HS-5 (cell line): ENCODE measurements around the gene PERCC1.
"Not testable (repeated sequence)": the region's sequence is repeated elsewhere in the genome, so short reads cannot be mapped to it uniquely, and the experiment has no call there.

Source experiments
- DNase-seq: peaks from one replicate; pipeline ENCODE4 v3.0.0-alpha.2; 2012; ENCODE audit warnings: low read depth

Gene PERCC1

DNA sequence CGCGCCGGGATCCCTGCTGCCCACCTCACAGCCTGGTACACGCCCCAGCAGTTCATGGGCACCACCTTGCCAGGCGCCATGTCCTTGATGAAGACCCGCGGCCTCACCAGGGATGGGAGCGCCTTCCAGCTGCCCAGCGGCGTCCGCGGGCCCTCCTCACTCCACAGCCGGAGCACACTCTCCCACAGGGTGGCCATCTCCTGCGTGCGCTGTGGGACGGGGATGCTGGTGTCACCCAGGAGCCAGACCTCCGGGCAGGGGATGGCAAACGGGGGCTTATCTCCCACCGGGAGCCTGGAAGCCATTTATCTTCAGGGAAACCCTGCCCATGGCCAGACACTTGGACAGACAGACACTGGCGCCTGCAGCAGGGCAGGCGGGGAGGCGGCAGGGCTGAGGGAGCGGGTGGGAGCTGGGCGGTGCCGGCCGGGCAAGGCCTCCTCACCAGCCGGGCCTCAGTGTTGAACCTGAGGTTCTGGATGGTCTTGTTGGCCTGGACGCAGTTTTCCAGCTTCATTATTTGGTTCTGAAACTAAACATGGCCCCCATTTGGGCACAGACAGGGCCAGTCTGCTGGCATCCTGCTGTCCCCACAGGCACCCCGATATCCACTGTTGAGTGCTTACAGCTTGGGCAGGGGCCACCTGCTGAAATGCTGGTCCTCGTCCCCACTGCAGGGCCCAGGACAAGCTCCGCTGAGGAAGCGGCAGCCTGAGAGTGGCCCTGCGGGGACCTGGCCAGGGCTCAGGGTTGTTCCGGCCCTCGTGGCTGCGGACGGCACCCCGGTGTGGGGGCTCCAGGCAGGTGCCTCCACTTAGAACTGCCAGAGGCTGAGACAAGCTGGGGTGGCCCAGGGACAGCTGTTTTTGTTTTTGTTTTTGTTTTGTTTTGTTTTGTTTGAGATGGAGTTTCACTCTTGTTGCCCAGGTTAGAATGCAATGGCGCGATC, 4.0 kb downstream of the PERCC1 start:
- DNase-seq, result no peak

DNA sequence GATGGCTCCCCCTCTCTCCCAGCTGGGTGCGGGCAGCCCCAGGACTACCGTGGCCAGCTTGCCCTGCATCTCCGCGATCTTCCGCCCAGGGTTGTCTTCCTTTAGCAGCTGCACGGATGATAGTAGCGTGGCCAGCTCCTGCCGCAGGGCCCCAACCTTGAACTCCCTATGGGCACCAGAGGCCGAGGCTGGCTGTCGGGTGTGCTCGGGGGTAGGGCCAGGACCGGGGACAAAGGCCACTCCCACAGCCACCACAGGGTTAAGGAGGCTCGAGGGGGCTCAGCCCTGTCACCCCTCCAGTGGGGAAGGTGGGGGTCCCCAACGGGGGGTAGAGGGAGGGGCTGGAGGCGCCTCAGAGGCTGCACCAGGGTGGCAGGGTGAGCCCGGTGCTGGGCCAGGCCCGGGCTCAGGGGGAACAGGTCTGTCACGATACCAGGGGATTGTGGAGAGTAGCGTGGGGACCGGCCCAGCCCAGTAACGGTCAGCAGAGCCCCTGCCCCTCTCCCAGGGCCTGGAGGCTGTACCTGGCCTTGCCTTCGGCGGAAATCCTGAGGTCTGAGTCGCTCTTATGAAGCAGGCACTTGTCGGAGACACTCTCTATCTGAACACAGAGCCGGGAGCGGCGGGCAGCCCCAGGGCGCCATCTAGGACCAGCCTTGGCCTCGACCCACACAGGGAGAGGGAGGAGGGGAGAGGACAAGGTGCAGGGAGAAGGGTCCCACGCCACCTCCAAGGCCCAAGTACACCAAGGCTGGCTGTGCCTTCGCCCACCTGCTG, 5.2 kb downstream of the PERCC1 start:
- DNase-seq, result no peak

DNA sequence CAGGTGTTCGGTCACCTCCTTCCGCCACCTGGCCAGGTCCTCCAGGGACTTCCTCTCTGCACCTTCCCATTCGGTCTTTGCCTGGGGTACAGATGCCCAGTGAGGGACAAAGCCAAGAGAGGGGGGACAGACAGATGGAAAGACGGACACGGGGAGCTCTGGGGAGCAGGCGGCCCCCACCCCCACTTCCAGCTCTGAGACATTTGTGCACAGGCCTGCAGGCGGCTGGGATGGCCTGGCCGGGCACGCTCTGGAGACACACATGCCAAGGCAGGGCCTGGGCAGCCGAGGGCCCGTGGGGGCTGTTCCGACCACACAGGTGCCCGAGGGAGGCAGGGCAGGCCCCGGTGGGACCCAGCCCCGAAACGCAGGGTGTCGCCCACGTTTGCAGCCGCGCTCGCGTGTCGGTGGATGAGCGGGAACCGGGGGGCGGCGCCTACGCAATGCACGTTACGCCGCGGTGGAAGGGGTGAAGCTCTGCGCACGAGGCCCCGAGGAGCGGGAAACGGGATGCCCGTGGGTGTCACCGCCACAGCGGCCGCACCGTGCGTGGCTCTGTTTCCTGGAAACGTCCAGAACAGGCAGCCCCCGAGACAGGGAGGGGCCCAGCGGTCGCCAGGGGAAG, 6.0 kb downstream of the PERCC1 start:
- DNase-seq, result no peak

DNA sequence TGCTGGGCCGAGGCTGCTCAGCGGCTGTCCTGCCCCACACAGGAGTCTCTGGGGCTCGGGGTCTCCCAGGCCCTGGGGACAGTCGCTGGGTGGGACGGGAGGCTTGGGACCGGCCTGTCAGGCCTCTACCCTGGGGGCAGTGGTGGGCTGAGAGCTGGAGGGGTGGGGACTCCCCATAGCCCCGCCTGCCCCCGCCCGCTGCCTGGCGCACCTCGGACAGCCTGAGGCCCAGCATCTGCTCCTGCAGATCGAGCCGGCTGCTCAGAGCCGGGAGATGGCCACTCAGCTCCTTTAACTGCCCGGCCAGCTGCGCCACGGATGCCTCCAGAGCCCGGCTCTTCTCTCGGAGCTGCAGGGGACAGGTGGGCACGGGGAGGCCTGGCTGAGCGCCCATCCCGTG, 6.7 kb downstream of the PERCC1 start:
- no peak for DNase-seq

DNA sequence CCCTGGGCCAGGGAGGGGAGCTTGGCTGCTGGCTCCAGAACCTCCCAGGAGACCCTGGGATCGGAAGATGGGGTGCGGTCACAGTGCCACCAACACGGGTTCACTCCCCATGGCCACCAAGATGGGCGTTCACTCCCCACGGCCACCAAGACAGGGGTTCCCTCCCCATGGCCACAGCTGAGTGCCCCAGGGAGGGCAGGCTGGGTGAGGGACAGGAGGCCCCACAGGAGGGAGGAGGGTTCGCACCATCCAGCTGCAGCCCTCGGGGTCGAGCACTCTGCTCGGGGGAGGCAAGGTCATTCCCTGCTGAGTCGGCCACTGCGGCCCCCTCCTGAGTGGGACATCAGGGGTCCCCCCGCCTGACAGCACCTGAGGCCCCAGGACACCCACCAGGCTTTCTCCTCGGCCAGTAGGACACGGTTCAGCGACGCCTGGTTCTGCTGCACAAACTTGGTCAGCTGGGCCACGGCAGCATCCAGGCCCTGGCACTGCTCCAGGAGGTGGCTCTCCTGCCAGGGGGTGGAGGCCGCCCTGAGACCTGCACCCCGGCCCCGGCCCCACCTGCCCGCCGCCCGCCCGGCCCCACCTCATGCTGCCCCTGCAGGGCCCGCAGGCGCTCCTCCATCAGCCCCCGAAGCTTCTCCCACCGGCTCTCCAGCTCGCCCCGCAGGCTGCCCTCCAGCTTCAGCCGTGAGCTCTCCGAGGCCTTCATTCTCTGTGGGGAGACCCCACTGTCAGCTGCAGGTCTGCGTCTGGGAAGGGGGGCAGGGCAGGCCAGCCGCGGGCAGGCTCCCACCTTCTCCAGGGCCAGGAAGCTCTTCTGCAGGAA, 7.6 kb downstream of the PERCC1 start:
- DNase-seq, result no peak

DNA sequence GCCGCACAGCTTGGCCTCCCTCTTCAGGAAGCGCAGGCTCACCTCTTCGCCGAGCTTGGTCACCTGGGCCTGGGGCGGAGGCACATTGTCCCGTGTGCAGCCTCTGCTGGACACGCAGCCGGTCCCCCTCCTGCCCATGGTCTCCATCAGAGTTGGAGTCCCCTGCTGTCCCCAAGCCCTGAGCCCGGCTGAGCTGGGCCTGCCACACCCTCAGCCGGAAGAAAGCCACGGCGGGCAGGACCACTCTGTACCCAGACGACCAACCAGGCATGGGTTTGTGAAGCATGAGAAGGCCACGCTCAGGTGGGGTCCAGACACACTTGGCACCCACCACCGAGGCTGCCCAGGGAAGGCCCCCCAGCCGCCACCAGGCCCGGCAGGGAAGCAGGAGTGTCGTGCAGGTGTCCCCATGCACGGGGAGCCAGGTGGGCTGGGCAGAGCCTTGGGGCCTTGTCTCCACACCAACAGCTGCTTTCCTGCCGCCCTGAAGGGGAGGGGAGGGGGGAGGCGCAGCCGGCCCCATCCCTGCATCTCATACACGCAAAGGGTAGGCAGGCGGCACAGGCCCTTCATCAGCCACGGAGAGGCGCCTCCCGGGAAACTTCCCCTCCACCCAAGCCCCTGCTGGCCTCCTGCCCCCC, 8.3 kb downstream of the PERCC1 start:
- no peak for DNase-seq

DNA sequence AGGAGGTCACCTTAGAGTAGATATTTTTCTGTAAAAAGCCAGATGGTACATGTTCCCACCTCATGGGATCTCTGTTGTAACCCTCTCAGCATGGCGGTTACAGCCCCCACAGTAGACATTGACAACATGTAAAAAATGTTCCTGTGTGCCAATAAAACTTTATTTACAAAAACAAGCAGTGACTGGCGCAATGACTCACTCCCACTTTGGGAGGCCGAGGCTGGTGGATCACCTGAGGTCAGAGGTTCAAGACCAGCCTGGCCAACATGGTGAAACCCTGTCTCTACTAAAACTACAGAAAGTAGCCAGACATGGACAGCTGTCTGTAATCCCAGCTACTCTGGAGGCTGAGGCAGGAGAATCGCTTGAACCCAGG, 8.8 kb downstream of the PERCC1 start:
- DNase-seq, result not testable (repeated sequence)

DNA sequence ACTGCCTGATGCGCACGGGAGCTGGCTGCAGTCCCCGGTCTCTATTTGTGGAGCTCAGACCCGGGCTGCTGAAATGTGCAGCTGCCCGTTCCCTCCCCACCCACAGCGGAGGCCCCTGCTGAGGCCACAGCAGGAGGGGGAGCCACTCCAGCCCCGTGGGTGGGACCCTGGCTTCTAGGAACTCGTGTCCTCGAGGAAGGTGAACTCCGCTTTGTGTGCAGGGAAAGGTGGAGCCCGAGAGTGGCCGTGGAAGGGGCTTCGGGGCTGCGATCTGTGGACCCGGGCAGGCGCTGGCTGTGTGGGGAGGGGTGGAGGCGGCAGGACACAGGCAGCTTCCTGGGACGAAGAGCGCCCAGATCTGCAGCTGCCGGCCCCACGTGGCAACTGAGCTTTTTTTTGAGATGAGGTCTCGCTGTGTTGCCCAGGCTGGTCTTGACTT, 10.5 kb downstream of the PERCC1 start:
- no peak for DNase-seq

DNA sequence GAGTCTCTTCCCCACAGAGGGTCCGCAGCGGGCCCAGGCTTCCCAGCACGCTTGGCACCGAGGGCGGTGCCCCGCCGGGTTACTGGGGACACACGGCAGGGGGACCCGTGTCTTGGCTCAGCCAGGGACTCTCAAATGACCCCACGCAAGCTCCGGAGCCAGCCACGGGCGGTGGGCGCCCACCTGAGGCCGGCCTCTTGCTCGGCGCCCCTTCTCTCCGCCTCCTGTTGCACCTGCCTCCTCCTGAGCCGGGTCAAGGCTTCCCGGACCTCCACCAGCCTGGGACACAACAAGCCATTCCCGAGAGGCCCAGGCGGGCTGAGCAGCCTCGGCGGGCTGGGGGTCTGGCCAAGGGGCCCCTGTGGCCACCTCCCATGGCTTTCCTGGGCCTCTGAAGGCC, 11.8 kb downstream of the PERCC1 start:
- no peak for DNase-seq

DNA sequence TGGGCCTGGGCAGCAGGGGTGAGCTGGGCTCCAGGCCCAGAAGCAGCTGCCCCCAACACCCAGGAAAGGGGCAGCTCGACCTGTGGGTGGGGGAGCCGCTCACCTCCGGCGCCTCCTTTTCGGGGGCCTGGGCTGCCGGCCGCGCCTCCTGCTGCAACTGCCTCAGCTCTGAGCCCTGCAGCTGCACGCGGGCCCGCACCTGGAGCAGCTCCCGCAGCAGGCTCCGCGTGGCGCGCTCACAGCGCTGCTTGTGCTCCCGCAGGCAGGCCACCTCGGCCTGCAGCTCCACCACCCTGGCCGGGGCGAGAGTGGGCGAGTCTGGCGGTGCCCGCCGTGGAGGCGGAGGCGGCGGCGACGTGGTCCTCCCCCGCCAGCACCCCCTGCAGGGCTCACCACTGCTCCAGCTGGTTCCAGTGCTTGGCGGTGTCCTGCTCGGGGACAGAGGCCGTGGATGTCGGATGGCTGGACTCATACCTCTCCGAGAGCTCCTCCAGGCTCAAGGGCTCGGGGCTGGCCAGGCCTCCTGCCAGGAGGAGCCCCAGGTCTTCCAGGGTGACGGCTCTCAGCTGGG, 12.6 kb downstream of the PERCC1 start:
- no peak for DNase-seq

DNA sequence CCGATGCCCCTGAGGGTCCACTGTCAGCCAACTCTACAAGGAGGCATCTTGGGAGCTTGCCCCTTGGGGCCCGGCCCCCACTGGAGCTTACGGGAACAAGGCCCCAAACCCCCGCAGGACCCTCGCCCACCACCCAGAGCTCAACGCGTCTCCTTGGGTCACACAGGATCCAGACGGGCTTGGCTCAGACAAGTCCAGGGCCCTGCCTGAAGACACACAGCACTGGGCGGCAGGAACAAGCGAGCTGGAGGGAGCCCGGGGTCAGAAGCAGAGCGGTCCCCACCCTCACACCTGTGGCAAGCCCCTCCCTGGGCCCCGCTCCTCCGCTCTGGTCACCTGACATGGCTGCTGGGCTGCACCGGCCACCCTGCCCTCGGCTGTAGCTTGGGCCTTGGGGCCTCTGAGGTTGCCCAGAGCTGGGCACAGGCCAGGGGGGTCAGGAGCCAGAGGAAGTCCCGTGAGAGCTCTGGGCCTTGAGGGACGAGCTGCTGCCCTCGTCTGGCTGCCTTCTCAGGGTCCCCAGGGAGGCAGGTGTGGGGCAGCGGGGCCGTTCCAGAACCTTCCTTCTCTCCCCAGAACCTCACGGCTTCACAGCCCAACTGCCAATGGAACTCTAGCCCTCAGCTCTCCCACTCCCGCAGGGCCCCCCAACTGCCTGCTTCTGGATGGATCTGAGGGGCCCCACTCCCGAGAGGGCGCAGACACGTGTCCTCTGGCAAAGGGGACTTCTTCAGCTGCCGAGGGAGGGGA, 13.3 kb downstream of the PERCC1 start, which contains the start of gene CCDC154:
TSS of gene CCDC154 (minus strand) at position 577 of the 750 bp plus-strand sequence. CDS start at position 343, 234 bp downstream.
- DNase-seq, result no peak

DNA sequence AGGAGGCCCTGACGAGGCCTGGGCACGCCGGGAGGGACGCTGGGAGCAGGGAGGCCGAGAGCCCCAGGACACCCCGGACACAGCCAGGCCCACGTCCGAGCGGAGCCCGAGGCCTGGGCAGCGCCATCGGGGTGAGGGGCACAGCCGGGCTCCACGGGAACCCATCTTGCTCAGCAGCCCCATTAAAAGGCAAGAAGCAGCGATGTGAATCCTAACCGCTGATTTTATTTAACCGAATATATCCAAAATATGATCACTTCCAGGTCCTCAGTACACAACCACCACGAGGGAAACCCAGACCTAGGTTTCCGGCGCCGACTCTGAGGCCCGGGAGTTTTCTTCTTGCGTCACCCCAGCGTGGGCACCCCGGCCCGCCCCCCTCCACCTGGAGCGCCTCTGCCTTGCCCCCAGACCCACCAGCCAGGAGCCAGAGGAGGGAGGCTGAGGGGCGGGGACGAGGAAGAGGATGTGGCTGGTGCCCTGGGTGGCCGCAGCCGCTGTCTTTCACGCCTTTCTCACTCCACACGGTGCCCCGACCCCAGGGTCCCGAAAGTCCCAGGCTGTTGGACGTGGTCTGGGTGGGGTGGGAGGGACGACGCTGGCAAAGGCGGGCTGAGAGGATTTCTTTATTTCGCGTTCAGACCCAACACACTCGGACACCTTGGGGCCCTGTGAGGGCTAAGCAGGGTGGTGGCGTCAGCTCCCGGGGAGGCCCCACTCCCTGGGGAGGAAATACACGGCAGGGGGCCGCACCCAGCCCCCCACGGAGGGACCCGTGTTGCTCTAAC, 14.0 kb downstream of the PERCC1 start:
- no peak for DNase-seq

DNA sequence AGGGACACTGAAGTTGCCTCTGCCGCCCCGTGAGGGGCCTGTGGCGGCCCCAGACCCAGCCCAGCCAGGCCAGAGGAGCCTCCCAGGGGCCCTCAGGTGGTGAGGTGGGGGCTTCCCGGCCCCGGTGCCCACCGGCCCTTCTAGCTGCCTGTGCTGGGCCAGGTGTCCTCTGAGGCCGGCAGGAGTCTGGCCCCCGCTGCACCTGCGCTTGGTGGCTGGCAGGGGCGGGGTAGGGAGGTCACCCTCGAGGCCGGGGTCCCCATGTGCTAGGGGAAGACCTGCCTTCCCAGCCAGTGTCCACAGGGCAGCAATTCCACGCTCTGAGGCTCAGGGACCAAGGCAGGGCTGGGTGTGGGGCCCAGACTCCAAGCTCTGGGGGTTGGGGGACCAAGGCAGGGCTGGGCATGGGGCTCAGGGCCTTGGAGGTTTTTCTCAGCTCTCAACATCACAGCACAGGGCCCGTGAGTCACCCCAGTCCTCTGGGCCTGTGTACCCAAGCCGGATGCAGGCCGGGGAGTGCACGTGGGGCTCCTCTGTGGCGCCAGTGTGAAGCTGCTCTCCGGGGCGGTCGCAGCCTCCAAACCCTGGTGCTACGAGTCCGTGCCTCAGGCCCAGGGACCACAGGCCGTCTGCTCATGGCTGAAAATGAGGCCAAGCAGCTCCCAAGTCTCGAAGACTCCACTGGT, 14.8 kb downstream of the PERCC1 start:
- DNase-seq, result no peak

DNA sequence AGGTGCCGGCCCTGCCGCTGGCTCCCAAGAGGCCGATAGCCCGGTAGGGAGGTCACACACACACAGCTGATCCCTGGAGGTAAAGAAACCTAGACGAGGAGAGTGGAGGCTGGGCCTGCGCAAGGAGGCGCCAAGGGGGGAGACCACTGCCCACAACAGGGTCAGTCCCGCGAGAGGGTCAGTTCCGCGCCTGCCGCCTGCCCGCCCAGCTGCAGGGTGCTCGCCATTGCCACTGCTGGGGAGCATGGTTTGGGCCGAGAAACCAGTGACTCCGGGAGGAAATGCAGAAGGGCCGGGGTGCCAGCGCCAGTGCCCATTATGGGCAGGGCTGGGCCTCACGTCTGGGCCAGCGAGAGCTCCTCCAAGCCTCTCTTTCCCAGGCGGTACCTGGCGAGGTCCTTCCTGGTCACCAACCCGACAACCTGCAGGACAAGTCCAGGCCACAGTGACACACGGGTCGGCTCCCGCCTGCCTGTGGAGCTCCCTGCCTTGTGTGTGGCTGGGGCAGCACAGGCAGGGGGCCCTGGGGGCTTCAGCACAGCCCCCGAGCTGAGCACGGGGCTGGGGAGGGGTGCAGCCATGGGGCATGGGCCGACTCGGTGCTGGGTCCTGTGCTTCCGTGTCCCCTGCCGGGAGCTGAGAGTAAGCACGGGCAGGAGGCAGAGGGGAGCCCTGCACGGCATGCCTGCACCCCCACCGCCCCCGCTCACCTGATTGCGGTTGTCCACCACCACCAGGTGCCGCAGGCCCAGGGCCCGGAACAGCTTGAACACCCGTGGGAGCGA, 15.6 kb downstream of the PERCC1 start:
- no peak for DNase-seq

DNA sequence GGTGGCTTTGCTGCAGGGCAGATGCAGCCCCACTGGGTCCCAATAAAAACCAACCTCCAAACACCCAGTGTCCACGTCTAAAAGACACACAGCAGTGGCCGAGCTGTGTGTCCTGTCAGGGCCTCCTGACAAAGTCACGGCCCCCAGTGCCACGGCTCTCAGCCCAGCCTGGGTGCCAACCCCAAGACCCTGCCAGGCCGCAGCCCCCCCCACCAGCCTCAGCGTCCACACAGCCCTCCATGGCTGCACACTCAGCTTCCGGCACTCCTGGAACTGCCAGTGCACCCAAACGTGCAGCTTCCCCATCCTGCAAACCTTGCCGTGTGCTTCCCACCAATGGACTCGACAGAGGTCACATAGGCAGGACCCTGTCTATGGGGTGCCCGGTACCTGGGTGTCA, 17.1 kb downstream of the PERCC1 start:
- no peak for DNase-seq

DNA sequence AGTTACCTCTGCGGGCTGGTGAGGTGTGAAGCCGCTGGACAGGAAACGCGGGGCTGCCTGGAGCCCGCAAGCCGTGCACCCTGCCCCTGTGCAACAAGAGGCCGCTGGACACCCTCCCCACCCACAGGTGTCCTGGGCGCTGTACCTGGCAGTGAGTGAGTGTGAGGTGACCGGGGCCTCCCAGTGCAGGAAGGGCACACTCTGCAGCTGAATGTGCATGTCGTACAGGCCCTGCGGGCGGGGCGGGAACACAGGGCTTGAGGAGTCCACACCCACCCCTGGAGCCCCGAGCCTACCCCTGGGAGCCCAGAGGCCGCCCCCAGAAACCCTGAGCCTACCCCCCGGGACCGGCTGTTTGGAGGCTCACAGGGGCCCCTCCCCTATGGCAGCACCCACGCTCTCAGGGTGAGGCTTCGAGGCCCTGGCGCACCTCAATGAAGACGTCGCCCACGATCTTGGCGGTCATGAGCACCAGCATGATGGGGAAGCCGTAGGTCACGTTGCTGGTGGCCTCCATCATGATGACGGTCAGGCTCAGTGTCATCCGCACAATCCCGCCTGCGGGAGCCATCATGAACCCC, 17.7 kb downstream of the PERCC1 start:
- DNase-seq, result no peak

DNA sequence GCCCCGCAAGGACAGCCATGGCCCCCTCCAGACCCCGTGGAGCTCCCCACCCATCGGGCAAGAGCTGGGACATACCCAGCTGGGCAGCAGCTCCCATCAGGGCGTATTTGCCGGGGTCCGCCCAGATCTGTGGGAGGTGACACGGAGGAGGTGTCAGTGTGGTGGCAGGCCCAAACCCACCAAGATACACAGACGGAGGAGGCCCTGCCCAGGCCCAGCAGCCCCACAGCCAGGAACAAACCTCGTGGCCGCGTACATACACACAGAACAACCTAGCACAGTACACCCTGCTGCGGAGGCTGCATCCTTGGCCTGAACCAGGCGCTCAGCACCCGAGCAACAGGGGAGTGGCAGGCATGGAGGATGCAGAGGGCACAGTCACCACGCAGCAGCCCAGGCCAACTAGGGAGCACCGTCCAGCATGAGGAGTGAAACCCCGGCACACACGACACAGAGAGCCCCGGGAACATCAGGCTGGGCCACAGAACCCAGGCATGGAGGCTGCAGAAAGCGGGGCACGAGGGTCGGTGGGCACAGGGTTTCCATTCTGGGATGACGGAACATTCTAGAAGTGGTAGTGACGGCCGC, 18.4 kb downstream of the PERCC1 start:
- no peak for DNase-seq
